ENCODE data around the gene AFTPH.

- TF ChIP-seq CTCF (IDR thresholded peaks at IDR 0.05) (peak; percentile 21 to 91 (median 84)), EP300 (IDR thresholded peaks at IDR 0.05) (no peak)
Measured at GRCh38 chr2:64609227-64609941, 85.3 kb downstream of the AFTPH start.
